Motor neuron (in vitro differentiated cells): ENCODE data around the gene NPIPA7. TPM values are rescaled to one million over a fixed set of nuclear protein-coding genes. Genes with fewer than 3 reads are reported as not detected.
"Not testable (repeated sequence)": the region's sequence is repeated elsewhere in the genome, so short reads cannot be mapped to it uniquely, and the experiment has no call there.

Experiments
- ATAC-seq, 8 experiments: fragments of 200-7000 bp; cut with Tn5 transposase; replicated peaks in 6 of 8; 2 replicates each; pipeline ENCODE4 v1.8.0; 2021; ENCODE audit warnings: mild to moderate bottlenecking in 8 of 8, moderate library complexity in 8 of 8
- H3K27ac ChIP-seq, 2 donors: fragments of 250-450 bp; sonication (Bioruptor Pico); 2 replicates each; pipeline ENCODE4 v1.9.0; 2021; ENCODE audit warnings: antibody characterized with exemption in 2 of 2, mild to moderate bottlenecking in 2 of 2, moderate library complexity in 1 of 2
- H3K4me1 ChIP-seq, 2 donors: fragments of 250-450 bp; sonication (Bioruptor Pico); replicated peaks in 1 of 2; 2 replicates each; pipeline ENCODE4 v1.6.1; 2021; ENCODE audit warnings: antibody characterized with exemption in 2 of 2, mild to moderate bottlenecking in 2 of 2, moderate library complexity in 1 of 2
- H3K4me3 ChIP-seq, 5 donors: fragments of 250-450 bp; sonication (Bioruptor Pico); 2 replicates each; pipeline ENCODE4 v1.9.0; 2021; ENCODE audit warnings: antibody characterized with exemption in 5 of 5, mild to moderate bottlenecking in 5 of 5, moderate library complexity in 4 of 5
- WGBS, 10 experiments: fragments of 450-650 bp; shearing (Covaris generic); methylation state at CpG; one replicate each; pipeline ENCODE4 v1.0.0; 2022; 5-methylcytosine and 5-hydroxymethylcytosine counted together
- in situ Hi-C, 9 experiments: fragments of 400-800 bp; cut with MboI; loops; one replicate each; pipeline ENCODE4 v1.15.0; 2021; ENCODE audit warnings: low sequenced_read_pairs in 9 of 9, low pct_unique_long_range_greater_than_20kb in 2 of 9; ENCODE audit not compliant: unreplicated experiment in 9 of 9
- total RNA-seq, 8 experiments: library from RNA; unstranded; fragments of 300-600 nt; gene quantifications; 2 replicates each; pipeline versions ENCODE4 v1.2.3 to v1.2.4, GENCODE V29; 2022

The NPIPA7 gene
- total RNA-seq, result 1 to 10 TPM in 5 of 8 experiments, under 1 TPM in 3; 0.27 to 8.8 (median 1.1) TPM

DNA sequence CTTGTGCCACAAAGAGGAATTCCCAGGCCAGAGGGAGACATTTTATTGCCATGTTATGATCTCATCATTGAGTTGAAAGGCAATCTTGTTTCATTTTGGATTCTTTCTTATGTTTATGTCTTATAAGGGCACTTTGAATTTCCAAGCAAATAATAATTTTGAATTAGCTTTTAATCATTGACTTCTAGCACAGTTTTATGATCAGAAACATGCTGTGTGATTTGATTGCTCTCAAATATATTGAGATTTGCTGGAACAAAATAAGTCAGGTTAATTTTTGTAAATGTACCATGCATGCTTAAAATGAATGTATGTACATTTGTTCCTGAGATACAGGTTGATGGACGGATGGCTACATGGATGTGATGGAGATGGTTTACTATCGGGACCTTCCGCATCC lies at the start of gene NPIPA7:
Gene NPIPA7 (plus strand): TSS at position 301 of the 400 bp plus-strand sequence. CDS start 105 bp downstream, outside the sequence.
- no CpG with 5 or more reads among the region's 3 CpGs for WGBS, 10 experiments
- H3K4me1 ChIP-seq, H3K27ac ChIP-seq, H3K4me3 ChIP-seq, in situ Hi-C loops, ATAC-seq: not testable (repeated sequence)

DNA sequence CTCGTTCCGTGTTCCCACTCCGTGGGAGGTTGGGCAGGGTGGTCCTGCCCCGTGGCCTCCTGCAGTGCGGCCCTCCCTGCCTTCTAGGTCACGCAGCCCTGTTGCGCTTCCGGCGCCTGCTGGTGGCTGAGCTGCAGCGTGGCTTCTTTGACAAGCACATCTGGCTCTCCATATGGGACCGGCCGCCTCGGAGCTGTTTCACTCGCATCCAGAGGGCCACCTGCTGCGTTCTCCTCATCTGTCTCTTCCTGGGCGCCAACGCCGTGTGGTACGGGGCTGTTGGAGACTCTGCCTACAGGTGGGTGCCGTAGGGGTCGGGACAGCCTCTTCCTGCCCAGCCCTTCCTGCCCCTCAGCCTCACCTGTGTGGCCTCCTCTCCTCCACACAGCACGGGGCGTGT lies 47.5 kb upstream of the NPIPA7 start:
- no CpG with 5 or more reads among the region's 23 CpGs for WGBS, 10 experiments
- ATAC-seq, H3K4me1 ChIP-seq, H3K27ac ChIP-seq, H3K4me3 ChIP-seq, in situ Hi-C loops: not testable (repeated sequence)

DNA sequence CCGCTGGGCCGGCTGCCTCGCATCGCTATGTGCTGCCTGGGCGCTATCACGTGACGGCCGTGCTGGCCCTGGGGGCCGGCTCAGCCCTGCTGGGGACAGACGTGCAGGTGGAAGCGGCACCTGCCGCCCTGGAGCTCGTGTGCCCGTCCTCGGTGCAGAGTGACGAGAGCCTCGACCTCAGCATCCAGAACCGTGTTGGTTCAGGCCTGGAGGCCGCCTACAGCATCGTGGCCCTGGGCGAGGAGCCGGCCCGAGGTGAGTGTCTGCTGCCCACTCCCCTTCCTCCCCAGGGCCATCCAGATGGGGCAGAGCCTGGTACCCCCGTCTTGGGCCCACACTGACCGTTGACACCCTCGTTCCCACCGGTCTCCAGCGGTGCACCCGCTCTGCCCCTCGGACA lies 21.4 kb upstream of the NPIPA7 start:
- in situ Hi-C loops, H3K4me1 ChIP-seq, H3K4me3 ChIP-seq, ATAC-seq, H3K27ac ChIP-seq: not testable (repeated sequence)
- WGBS, 10 experiments, result no CpG with 5 or more reads among the region's 30 CpGs

DNA sequence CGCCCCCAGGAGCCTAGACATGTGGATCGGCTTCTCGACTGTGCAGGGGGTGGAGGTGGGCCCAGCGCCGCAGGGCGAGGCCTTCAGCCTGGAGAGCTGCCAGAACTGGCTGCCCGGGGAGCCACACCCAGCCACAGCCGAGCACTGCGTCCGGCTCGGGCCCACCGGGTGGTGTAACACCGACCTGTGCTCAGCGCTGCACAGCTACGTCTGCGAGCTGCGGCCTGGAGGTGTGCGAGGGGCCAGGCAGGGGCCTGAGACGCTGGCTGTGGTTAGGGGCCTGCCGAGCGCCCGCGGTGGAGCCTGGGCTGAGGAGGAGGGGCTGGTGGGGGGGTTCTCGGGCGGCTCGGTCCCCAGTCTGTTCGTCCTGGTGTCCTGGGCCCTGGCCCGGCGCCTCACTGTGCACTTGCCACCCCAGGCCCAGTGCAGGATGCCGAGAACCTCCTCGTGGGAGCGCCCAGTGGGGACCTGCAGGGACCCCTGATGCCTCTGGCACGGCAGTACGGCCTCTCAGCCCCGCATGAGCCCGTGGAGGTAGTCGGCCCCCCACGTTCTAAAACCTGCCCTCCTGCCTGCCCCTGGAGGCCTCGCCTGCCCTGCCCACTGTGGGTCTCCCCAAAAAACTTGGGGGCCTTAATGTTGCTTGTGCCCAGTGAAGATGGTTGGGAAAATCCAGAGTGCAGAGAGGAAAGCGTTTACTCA lies 20.2 kb upstream of the NPIPA7 start:
- H3K27ac ChIP-seq, in situ Hi-C loops, ATAC-seq, H3K4me3 ChIP-seq, H3K4me1 ChIP-seq: not testable (repeated sequence)
- no CpG with 5 or more reads among the region's 40 CpGs for WGBS, 10 experiments

DNA sequence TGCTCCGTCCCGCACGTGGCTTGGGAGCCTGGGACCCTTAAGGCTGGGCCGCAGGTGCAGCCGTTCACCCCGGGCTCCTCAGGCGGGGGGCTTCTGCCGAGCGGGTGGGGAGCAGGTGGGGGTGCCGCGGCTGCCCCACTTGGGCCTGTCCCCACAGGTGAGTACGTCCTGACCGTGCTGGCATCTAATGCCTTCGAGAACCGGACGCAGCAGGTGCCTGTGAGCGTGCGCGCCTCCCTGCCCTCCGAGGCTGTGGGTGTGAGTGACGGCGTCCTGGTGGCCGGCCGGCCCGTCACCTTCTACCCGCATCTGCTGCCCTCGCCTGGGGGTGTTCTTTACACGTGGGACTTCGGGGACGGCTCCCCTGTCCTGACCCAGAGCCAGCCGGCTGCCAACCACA lies 15.3 kb upstream of the NPIPA7 start:
- ATAC-seq, H3K27ac ChIP-seq, H3K4me3 ChIP-seq, H3K4me1 ChIP-seq, in situ Hi-C loops: not testable (repeated sequence)
- no CpG with 5 or more reads among the region's 31 CpGs for WGBS, 10 experiments

DNA sequence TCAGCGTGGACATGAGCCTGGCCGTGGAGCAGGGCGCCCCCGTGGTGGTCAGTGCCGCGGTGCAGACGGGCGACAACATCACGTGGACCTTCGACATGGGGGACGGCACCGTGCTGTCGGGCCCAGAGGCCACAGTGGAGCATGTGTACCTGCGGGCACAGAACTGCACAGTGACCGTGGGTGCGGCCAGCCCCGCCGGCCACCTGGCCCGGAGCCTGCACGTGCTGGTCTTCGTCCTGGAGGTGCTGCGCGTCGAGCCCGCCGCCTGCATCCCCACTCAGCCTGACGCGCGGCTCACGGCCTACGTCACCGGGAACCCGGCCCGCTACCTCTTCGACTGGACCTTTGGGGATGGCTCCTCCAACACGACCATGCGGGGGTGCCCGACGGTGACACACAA lies 14.8 kb upstream of the NPIPA7 start:
- WGBS, 10 experiments, result no CpG with 5 or more reads among the region's 39 CpGs
- H3K4me1 ChIP-seq, H3K4me3 ChIP-seq, ATAC-seq, H3K27ac ChIP-seq, in situ Hi-C loops: not testable (repeated sequence)

DNA sequence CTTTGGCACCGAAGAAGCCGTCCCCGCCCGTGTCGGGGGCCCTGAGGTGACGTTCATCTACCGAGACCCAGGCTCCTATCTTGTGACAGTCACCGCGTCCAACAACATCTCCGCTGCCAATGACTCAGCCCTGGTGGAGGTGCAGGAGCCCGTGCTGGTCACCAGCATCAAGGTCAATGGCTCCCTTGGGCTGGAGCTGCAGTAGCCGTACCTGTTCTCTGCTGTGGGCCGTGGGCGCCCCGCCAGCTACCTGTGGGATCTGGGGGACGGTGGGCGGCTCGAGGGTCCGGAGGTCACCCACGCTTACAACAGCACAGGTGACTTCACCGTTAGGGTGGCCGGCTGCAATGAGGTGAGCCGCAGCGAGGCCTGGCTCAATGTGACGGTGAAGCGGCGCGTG lies 14.2 kb upstream of the NPIPA7 start:
- H3K4me1 ChIP-seq, H3K4me3 ChIP-seq, H3K27ac ChIP-seq, in situ Hi-C loops: not testable (repeated sequence)
- WGBS, 10 experiments, result no CpG with 5 or more reads among the region's 28 CpGs
- ATAC-seq, result peak in 2 of 8 experiments; percentile 7 to 12

DNA sequence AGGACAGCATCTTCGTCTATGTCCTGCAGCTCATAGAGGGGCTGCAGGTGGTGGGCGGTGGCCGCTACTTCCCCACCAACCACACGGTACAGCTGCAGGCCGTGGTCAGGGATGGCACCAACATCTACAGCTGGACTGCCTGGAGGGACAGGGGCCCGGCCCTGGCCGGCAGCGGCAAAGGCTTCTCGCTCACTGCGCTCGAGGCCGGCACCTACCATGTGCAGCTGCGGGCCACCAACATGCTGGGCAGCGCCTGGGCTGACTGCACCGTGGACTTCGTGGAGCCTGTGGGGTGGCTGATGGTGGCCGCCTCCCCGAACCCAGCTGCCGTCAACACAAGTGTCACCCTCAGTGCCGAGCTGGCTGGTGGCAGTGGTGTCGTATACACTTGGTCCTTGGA lies 13.6 kb upstream of the NPIPA7 start:
- ATAC-seq, result peak in 3 of 8 experiments; percentile 13 to 21 (median 20)
- H3K27ac ChIP-seq, H3K4me1 ChIP-seq, in situ Hi-C loops, H3K4me3 ChIP-seq: not testable (repeated sequence)
- no CpG with 5 or more reads among the region's 21 CpGs for WGBS, 10 experiments

DNA sequence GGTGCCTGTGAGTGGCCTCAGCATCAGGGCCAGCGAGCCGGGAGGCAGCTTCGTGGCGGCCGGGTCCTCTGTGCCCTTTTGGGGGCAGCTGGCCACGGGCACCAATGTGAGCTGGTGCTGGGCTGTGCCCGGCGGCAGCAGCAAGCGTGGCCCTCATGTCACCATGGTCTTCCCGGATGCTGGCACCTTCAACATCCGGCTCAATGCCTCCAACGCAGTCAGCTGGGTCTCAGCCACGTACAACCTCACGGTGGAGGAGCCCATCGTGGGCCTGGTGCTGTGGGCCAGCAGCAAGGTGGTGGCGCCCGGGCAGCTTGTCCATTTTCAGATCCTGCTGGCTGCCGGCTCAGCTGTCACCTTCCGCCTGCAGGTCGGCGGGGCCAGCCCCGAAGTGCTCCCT lies 13.1 kb upstream of the NPIPA7 start:
- ATAC-seq, H3K4me3 ChIP-seq, in situ Hi-C loops, H3K27ac ChIP-seq, H3K4me1 ChIP-seq: not testable (repeated sequence)
- no CpG with 5 or more reads among the region's 22 CpGs for WGBS, 10 experiments

DNA sequence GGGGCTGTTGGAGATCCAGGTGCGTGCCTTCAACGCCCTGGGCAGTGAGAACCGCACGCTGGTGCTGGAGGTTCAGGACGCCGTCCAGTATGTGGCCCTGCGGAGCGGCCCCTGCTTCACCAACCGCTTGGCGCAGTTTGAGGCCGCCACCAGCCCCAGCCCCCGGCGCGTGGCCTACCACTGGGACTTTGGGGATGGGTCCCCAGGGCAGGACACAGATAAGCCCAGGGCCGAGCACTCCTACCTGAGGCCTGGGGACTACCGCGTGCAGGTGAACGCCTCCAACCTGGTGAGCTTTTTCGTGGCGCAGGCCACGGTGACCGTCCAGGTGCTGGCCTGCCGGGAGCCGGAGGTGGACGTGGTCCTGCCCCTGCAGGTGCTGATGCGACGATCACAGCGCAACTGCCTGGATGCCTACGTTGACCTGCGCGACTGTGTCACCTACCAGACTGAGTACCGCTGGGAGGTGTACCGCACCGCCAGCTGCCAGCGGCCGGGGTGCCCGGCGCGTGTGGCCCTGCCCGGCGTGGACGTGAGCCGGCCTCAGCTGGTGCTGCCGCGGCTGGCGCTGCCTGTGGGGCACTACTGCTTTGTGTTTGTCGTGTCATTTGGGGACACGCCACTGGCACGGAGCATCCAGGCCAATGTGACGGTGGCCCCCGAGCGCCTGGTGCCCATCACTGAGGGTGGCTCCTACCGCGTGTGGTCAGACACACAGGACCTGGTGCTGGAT lies 12.2 kb upstream of the NPIPA7 start:
- H3K4me1 ChIP-seq, in situ Hi-C loops, H3K4me3 ChIP-seq, H3K27ac ChIP-seq: not testable (repeated sequence)
- WGBS, 10 experiments, result no CpG with 5 or more reads among the region's 54 CpGs
- peak in 3 of 8 experiments; percentile 10 to 18 (median 16) for ATAC-seq

DNA sequence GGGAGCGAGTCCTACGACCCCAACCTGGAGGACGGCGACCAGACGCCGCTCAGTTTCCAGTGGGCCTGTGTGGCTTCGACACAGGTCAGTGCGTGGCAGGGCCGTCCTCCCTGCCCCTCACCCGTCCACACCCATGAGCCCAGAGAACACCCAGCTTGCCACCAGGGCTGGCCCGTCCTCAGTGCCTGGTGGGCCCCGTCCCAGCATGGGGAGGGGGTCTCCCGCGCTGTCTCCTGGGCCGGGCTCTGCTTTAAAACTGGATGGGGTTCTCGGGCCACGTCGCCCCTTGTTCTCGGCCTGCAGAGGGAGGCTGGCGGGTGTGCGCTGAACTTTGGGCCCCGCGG lies 11.7 kb upstream of the NPIPA7 start:
- H3K27ac ChIP-seq, H3K4me1 ChIP-seq, in situ Hi-C loops, H3K4me3 ChIP-seq: not testable (repeated sequence)
- peak in 3 of 8 experiments; percentile 16 to 36 (median 30) for ATAC-seq
- WGBS, 10 experiments, result no CpG with 5 or more reads among the region's 23 CpGs

DNA sequence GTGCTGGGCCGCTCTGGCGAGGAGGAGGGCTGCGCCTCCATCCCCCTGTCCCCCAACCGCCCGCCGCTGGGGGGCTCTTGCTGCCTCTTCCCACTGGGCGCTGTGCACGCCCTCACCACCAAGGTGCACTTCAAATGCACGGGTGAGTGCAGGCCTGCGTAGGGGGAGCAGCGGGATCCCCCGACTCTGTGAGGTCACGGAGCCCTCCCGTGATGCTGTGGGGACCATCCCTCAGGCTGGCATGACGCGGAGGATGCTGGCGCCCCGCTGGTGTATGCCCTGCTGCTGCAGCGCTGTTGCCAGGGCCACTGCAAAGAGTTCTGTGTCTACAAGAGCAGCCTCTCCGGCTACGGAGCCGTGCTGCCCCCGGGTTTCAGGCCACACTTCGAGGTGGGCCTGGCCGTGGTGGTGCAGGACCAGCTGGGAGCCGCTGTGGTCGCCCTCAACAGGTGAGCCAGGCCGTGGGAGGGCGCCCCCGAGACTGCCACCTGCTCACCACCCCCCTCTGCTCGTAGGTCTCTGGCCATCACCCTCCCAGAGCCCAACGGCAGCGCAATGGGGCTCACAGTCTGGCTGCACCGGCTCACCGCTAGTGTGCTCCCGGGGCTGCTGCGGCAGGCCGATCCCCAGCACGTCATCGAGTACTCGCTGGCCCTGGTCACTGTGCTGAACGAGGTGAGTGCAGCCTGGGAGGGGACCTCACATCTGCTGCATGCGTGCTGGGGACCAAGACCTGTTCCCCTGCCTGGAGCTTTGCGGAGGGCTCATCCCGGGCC lies 9.7 kb upstream of the NPIPA7 start:
- ATAC-seq, H3K27ac ChIP-seq, in situ Hi-C loops, H3K4me1 ChIP-seq, H3K4me3 ChIP-seq: not testable (repeated sequence)
- WGBS, 10 experiments, result no CpG with 5 or more reads among the region's 45 CpGs

DNA sequence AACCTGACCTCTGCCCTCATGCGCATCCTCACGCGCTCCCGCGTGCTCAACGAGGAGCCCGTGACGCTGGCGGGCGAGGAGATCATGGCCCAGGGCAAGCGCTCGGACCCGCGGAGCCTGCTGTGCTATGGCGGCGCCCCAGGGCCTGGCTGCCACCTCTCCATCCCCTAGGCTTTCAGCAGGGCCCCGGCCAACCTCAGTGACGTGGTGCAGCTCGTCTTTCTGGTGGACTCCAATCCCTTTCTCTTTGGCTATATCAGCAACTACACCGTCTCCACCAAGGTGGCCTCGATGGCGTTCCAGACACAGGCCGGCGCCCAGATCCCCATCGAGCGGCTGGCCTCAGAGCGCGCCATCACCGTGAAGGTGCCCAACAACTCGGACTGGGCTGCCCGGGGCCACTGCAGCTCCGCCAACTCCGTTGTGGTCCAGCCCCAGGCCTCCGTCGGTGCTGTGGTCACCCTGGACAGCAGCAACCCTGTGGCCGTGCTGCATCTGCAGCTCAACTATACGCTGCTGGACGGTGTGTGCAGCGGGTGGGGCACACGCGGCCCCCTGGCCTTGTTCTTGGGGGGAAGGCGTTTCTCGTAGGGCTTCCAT lies 7.7 kb upstream of the NPIPA7 start:
- H3K27ac ChIP-seq, in situ Hi-C loops, ATAC-seq, H3K4me3 ChIP-seq, H3K4me1 ChIP-seq: not testable (repeated sequence)
- no CpG with 5 or more reads among the region's 43 CpGs for WGBS, 10 experiments
